GM12878 (cell line): ENCODE results near the gene VANGL2.

ENCODE experiments used
- CHD2 ChIP-seq: IDR thresholded peaks from 2 replicates; pipeline ENCODE4 v1.6.1; 2011; ENCODE audit warnings: low read depth, low read length, improper control_type of control experiment, borderline replicate concordance
- CTCF ChIP-seq, 3 experiments: IDR thresholded peaks in 2 of 3; conservative IDR thresholded peaks in 1 of 3; 2 replicates each; pipeline ENCODE4 v1.5.1; 2011; ENCODE audit warnings: low read depth in 3 of 3, low read length in 3 of 3, mild to moderate bottlenecking in 3 of 3, control low read depth in 2 of 3, moderate library complexity in 2 of 3, inconsistent platforms in 1 of 3, mixed read lengths in 1 of 3; ENCODE audit not compliant: control insufficient read depth in 2 of 3, insufficient read depth in 1 of 3; ENCODE audit errors: extremely low read depth in 1 of 3
- CUX1 ChIP-seq: IDR thresholded peaks from 2 replicates; pipeline ENCODE4 v1.6.1; 2012; ENCODE audit warnings: improper control_type of control experiment, low read depth, low read length; ENCODE audit not compliant: insufficient replicate concordance
- DPF2 ChIP-seq: fragments of 450-650 bp; IDR thresholded peaks from 2 replicates; pipeline ENCODE4 v1.6.1; 2017; ENCODE audit warnings: mild to moderate bottlenecking
- EP300 ChIP-seq, 2 experiments: fragments of 150-350 bp in 1 of 2; IDR thresholded peaks; 2 replicates each; pipeline ENCODE4 v1.6.1; 2011 to 2012; ENCODE audit warnings: low read depth in 2 of 2, low read length in 2 of 2, borderline replicate concordance in 1 of 2, improper control_type of control experiment in 1 of 2, inconsistent platforms in 1 of 2; ENCODE audit not compliant: control insufficient read depth in 1 of 2
- GABPA ChIP-seq: IDR thresholded peaks from 2 replicates; pipeline ENCODE4 v1.6.1; 2014; ENCODE audit warnings: antibody characterized with exemption, low read depth, mild to moderate bottlenecking, inconsistent platforms
- MYC ChIP-seq: IDR thresholded peaks from 2 replicates; pipeline ENCODE4 v1.6.1; 2011; ENCODE audit warnings: mild to moderate bottlenecking, low read length, moderate library complexity, inconsistent platforms; ENCODE audit not compliant: insufficient read depth, insufficient replicate concordance, insufficient read length, severe bottlenecking
- PRDM15 ChIP-seq: fragments of 450-650 bp; formaldehyde crosslinking; IDR thresholded peaks from 2 replicates; pipeline ENCODE4 v1.4.0; 2020; ENCODE audit warnings: mild to moderate bottlenecking, moderate library complexity
- RBBP5 ChIP-seq: fragments of 200-600 bp; sonication (generic); conservative IDR thresholded peaks from 2 replicates; pipeline ENCODE4 v1.6.1; 2016
- REST ChIP-seq: IDR thresholded peaks from 2 replicates; pipeline ENCODE4 v1.6.1; 2012; ENCODE audit warnings: mild to moderate bottlenecking, low read depth, low read length
- SREBF2 ChIP-seq: IDR thresholded peaks from 2 replicates; pipeline ENCODE4 v1.6.1; 2012; ENCODE audit warnings: mild to moderate bottlenecking, low read length
- TAF1 ChIP-seq: IDR thresholded peaks from 2 replicates; pipeline ENCODE4 v1.6.1; 2011; ENCODE audit warnings: mild to moderate bottlenecking, low read depth, low read length, borderline replicate concordance
- USF2 ChIP-seq: IDR thresholded peaks from 2 replicates; pipeline ENCODE4 v1.6.1; 2011; ENCODE audit warnings: low read depth, low read length, improper control_type of control experiment, borderline replicate concordance

GRCh38 chr1:160419150-160419837 is 18.9 kb downstream of the VANGL2 start:
- TF ChIP-seq CTCF (IDR thresholded peaks at IDR 0.05 in 2 of 3, conservative IDR thresholded peaks at IDR 0.05 in 1 of 3; ENCODE audit: control insufficient read depth in 2 of 3, extremely low read depth in 1 of 3, insufficient read depth in 1 of 3, low read depth in 3 of 3, low read length in 3 of 3) (no peak), MYC (no peak), SREBF2 (no peak), CHD2 (no peak), DPF2 (no peak), REST (no peak), TAF1 (no peak), GABPA (no peak), USF2 (no peak), PRDM15 (CRISPR knock-in tag) (no peak), CUX1 (no peak), EP300 (IDR thresholded peaks at IDR 0.05; ENCODE audit: borderline replicate concordance in 1 of 2, control insufficient read depth in 1 of 2, low read depth in 2 of 2, low read length in 2 of 2) (no peak), RBBP5 (no peak)
